HepG2 (cell line): Measurements from ENCODE around the gene SERPINF2. TPM values are rescaled to one million over a fixed set of nuclear protein-coding genes. Genes with fewer than 3 reads are reported as not detected.

Source experiments
- ARID4A ChIP-seq: sonication (generic); formaldehyde crosslinking; IDR thresholded peaks from 2 replicates; pipeline ENCODE4 v1.5.0; 2020; ENCODE audit warnings: mild to moderate bottlenecking, missing genetic modification reagents, borderline replicate concordance
- BRD4 ChIP-seq: sonication (generic); formaldehyde crosslinking; IDR thresholded peaks from 2 replicates; pipeline ENCODE4 v1.4.0; 2020; ENCODE audit warnings: missing genetic modification reagents
- CTCF ChIP-seq: sonication (generic); formaldehyde crosslinking; IDR thresholded peaks from 2 replicates; pipeline ENCODE4 v1.5.0; 2020; ENCODE audit warnings: mild to moderate bottlenecking, missing genetic modification reagents, moderate library complexity
- E2F2 ChIP-seq: sonication (generic); formaldehyde crosslinking; IDR thresholded peaks from 2 replicates; pipeline ENCODE4 v1.4.0; 2020; ENCODE audit warnings: missing genetic modification reagents, borderline replicate concordance
- ELF4 ChIP-seq: sonication (generic); formaldehyde crosslinking; IDR thresholded peaks from 2 replicates; pipeline ENCODE4 v1.5.0; 2020; ENCODE audit warnings: missing genetic modification reagents, mild to moderate bottlenecking, moderate library complexity, borderline replicate concordance
- JUND ChIP-seq: sonication (generic); formaldehyde crosslinking; IDR thresholded peaks from 2 replicates; pipeline ENCODE4 v1.8.0; 2022; ENCODE audit warnings: mild to moderate bottlenecking, missing genetic modification reagents
- KAT8 ChIP-seq: IDR thresholded peaks from 2 replicates; pipeline ENCODE4 v1.6.1; 2016; ENCODE audit warnings: missing genetic modification reagents, missing compliant biosample characterization
- KDM1A ChIP-seq: IDR thresholded peaks from 2 replicates; pipeline ENCODE4 v1.6.1; 2016; ENCODE audit warnings: missing compliant biosample characterization
- MBD4 ChIP-seq: IDR thresholded peaks from 2 replicates; pipeline ENCODE4 v1.6.1; 2012; ENCODE audit warnings: low read length, inconsistent platforms, borderline replicate concordance
- NFRKB ChIP-seq: fragments of 450-650 bp; IDR thresholded peaks from 2 replicates; pipeline ENCODE4 v1.6.1; 2017
- PITX1 ChIP-seq: sonication (generic); formaldehyde crosslinking; IDR thresholded peaks from 2 replicates; pipeline ENCODE4 v1.5.1; 2020; ENCODE audit warnings: mild to moderate bottlenecking, missing genetic modification reagents
- PPARG ChIP-seq: conservative IDR thresholded peaks from 2 replicates; pipeline ENCODE4 v1.6.1; 2016; ENCODE audit warnings: missing biosample characterization, missing genetic modification reagents
- RELA ChIP-seq: sonication (generic); formaldehyde crosslinking; IDR thresholded peaks from 2 replicates; pipeline ENCODE4 v1.4.0; 2020; ENCODE audit warnings: missing genetic modification reagents
- RFXAP ChIP-seq: sonication (generic); formaldehyde crosslinking; IDR thresholded peaks from 2 replicates; pipeline ENCODE4 v1.4.0; 2020; ENCODE audit warnings: missing genetic modification reagents, borderline replicate concordance
- SALL1 ChIP-seq: sonication (generic); formaldehyde crosslinking; IDR thresholded peaks from 2 replicates; pipeline ENCODE4 v1.8.0; 2022; ENCODE audit warnings: mild to moderate bottlenecking, missing genetic modification reagents
- TRIM22 ChIP-seq: fragments of 450-650 bp; IDR thresholded peaks from 2 replicates; pipeline ENCODE4 v1.6.1; 2017
- ZGPAT ChIP-seq: IDR thresholded peaks from 2 replicates; pipeline ENCODE4 v1.6.1; 2016; ENCODE audit warnings: mild to moderate bottlenecking
- ZNF329 ChIP-seq: sonication (generic); formaldehyde crosslinking; IDR thresholded peaks from 2 replicates; pipeline ENCODE4 v1.9.0; 2021; ENCODE audit warnings: low read depth, mild to moderate bottlenecking, missing genetic modification reagents
- ZNF713 ChIP-seq: sonication (generic); formaldehyde crosslinking; IDR thresholded peaks from 2 replicates; pipeline ENCODE4 v1.4.0; 2020; ENCODE audit warnings: mild to moderate bottlenecking, missing genetic modification reagents
- ZNF737 ChIP-seq: sonication (generic); formaldehyde crosslinking; IDR thresholded peaks from 2 replicates; pipeline ENCODE4 v1.5.0; 2020; ENCODE audit warnings: missing genetic modification reagents, mild to moderate bottlenecking, borderline replicate concordance
- ZNF879 ChIP-seq: sonication (generic); formaldehyde crosslinking; IDR thresholded peaks from 2 replicates; pipeline ENCODE4 v1.8.1; 2023; ENCODE audit warnings: missing genetic modification reagents
- polyA plus RNA-seq, 8 experiments: library from polyadenylated mRNA; depleted of rRNA in 3 of 8; stranded (reverse) in 7 of 8; unstranded in 1 of 8; fragments of >200 nt; fragmentation: Illumina TruSeq in 4 of 8; extraction: Trizol in 4 of 8; gene quantifications; 2 replicates each; pipeline versions ENCODE4 v1.2.1 to v1.2.3, GENCODE V29; 2011 to 2016; ENCODE audit warnings: low read depth in 4 of 8, missing spikeins in 1 of 8, mixed read lengths in 1 of 8; ENCODE audit not compliant: insufficient read depth in 1 of 8
- total RNA-seq, 5 experiments: library from RNA; depleted of rRNA; stranded (reverse); fragments of >200 nt; fragmentation: Illumina TruSeq; extraction: Trizol; gene quantifications; 2 replicates each; pipeline ENCODE4 v1.2.3, GENCODE V29; 2016; ENCODE audit warnings: low read depth in 1 of 5

SERPINF2 gene
- total and polyA plus RNA-seq, 2 of the 13 experiments (the other 11 are each of a cell fraction or from before 2014, with no cell fraction given) = 309 to 548 TPM

- TF ChIP-seq E2F2 (CRISPR knock-in tag) (no peak), ZNF879 (CRISPR knock-in tag) (no peak), KAT8 (CRISPR knock-in tag) (peak; percentile 53), KDM1A (CRISPR knock-in tag) (no peak), ELF4 (CRISPR knock-in tag) (no peak), PITX1 (no peak; the same call in 1 of the 2 replicates), ZNF329 (no peak), ARID4A (CRISPR knock-in tag) (no peak), NFRKB (no peak), SALL1 (CRISPR knock-in tag) (peak; percentile 40; the same call in 1 of the 2 replicates), RFXAP (CRISPR knock-in tag) (peak; percentile 94), CTCF (CRISPR knock-in tag) (0 out of 2 replicates have a peak, but pooled peaks have one; percentile 2), ZNF737 (no peak), TRIM22 (no peak), MBD4 (no peak), RELA (CRISPR knock-in tag) (no peak), ZNF713 (no peak), BRD4 (CRISPR knock-in tag) (no peak), JUND (CRISPR knock-in tag) (no peak), ZGPAT (CRISPR knock-in tag) (0 out of 2 replicates have a peak, but pooled peaks have one; percentile 5), PPARG (CRISPR knock-in tag) (no peak)
Measured at GRCh38 chr17:1716912-1717695, 25.6 kb upstream of the SERPINF2 start (continued).
